Tibial artery (tissue), 4 donors: ENCODE results near the gene OR1F1.
"Not testable (repeated sequence)": the region's sequence is repeated elsewhere in the genome, so short reads cannot be mapped to it uniquely, and the experiment has no call there.

Source experiments
- DNase-seq, 2 donors: peaks; one replicate each; pipeline ENCODE4 v3.0.0-alpha.2; 2019
- H3K27ac ChIP-seq, 2 donors: fragments of 200-600 bp; sonication (generic) in 1 of 2; 1 replicate in 1 of 2; 2 replicates in 1 of 2; pipeline ENCODE4 v1.5.1; 2018 to 2019; ENCODE audit warnings: mild to moderate bottlenecking in 1 of 2
- H3K27me3 ChIP-seq, 2 donors: fragments of 200-600 bp; sonication (generic) in 1 of 2; one replicate each; pipeline versions ENCODE4 v1.5.1 to v1.6.0; 2016 to 2019
- H3K36me3 ChIP-seq, 3 donors: fragments of 200-600 bp; sonication (generic) in 2 of 3; one replicate each; pipeline ENCODE4 v1.5.1; 2016 to 2019; ENCODE audit warnings: mild to moderate bottlenecking in 2 of 3
- H3K4me1 ChIP-seq, 4 donors: fragments of 200-600 bp; sonication (generic) in 2 of 4; 1 replicate in 3 of 4; 2 replicates in 1 of 4; pipeline ENCODE4 v1.5.1; 2016 to 2019
- H3K4me3 ChIP-seq, 2 donors: fragments of 200-600 bp; sonication (generic) in 1 of 2; 1 replicate in 1 of 2; 2 replicates in 1 of 2; pipeline ENCODE4 v1.5.1; 2018 to 2019; ENCODE audit warnings: mild to moderate bottlenecking in 2 of 2
- H3K9me3 ChIP-seq, 3 donors: fragments of 200-600 bp; sonication (generic) in 1 of 3; one replicate each; pipeline ENCODE4 v1.5.1; 2016 to 2019
- intact Hi-C: fragments of 100-400 bp; cut with DNase I; formaldehyde crosslinking; loops from one replicate; pipeline ENCODE4 v1.15.0; 2023; ENCODE audit warnings: low total_unique reads
- TF ChIP-seq, protein P1 (sequence below), 2 experiments: fragments of 200-600 bp in 1 of 2; fragments of 450-650 bp in 1 of 2; IDR thresholded peaks; one replicate each; pipeline ENCODE4 v1.5.1; 2017 to 2019; ENCODE audit warnings: antibody characterized with exemption in 2 of 2, mild to moderate bottlenecking in 1 of 2, moderate library complexity in 1 of 2

The OR1F1 gene

GRCh38 chr16:3179651-3180050 is 8.4 kb upstream of the OR1F1 start:
- TF ChIP-seq, protein P1, sequence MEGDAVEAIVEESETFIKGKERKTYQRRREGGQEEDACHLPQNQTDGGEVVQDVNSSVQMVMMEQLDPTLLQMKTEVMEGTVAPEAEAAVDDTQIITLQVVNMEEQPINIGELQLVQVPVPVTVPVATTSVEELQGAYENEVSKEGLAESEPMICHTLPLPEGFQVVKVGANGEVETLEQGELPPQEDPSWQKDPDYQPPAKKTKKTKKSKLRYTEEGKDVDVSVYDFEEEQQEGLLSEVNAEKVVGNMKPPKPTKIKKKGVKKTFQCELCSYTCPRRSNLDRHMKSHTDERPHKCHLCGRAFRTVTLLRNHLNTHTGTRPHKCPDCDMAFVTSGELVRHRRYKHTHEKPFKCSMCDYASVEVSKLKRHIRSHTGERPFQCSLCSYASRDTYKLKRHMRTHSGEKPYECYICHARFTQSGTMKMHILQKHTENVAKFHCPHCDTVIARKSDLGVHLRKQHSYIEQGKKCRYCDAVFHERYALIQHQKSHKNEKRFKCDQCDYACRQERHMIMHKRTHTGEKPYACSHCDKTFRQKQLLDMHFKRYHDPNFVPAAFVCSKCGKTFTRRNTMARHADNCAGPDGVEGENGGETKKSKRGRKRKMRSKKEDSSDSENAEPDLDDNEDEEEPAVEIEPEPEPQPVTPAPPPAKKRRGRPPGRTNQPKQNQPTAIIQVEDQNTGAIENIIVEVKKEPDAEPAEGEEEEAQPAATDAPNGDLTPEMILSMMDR (IDR thresholded peaks at IDR 0.05), result no peak

GRCh38 chr16:3180445-3180878 is 7.5 kb upstream of the OR1F1 start:
- Histone ChIP-seq H3K27me3 (peaks cover 0 to 100% of the 10 kb centered on the region in 2 donors), H3K27ac (no peak overlapping the region), H3K4me3 (no peak overlapping the region), H3K9me3 (no peaks in the 10 kb centered on the region), H3K4me1 (peaks cover 0 to 16% (median 12%) of the 10 kb centered on the region in 4 donors), H3K36me3 (no peaks in the 10 kb centered on the region)
- DNase-seq, result no peak
- TF ChIP-seq, protein P1 (IDR thresholded peaks at IDR 0.05), result no peak
- intact Hi-C loops, result no loop called here

More at GRCh38 chr16:3179651-3180050, 8.4 kb upstream of the OR1F1 start:
- H3K36me3 ChIP-seq, result no peaks in the 10 kb centered on the region
- H3K27me3 ChIP-seq, result peaks cover 4 to 100% of the 10 kb centered on the region in 2 donors
- DNase-seq, result no peak
- no peak overlapping the region for H3K27ac ChIP-seq
- H3K4me1 ChIP-seq, result peaks cover 0 to 18% (median 14%) of the 10 kb centered on the region in 4 donors
- no peak overlapping the region for H3K4me3 ChIP-seq
- intact Hi-C loops, result no loop called here
- H3K9me3 ChIP-seq, result no peaks in the 10 kb centered on the region

DNA sequence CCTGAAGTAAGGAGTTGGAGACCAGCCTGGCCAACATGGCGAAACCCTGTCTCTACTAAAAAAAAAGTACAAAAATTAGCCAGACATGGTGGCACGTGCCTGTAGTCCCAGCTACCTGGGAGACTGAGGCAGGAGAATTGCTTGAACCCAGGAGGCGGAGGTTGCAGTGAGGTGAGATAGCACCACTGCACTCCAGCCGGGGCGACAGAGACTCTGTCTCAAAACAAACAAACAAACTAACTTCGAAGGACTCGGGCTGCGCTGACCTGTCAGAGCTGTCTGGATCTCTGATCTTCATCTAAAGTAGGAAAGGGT is 5.8 kb upstream of the OR1F1 start:
- H3K4me1 ChIP-seq, result peaks cover 0 to 16% (median 12%) of the 10 kb centered on the region in 4 donors
- H3K4me3 ChIP-seq, H3K9me3 ChIP-seq, intact Hi-C loops, DNase-seq, H3K36me3 ChIP-seq, H3K27ac ChIP-seq: not testable (repeated sequence)
- H3K27me3 ChIP-seq, result peaks cover 0 to 100% of the 10 kb centered on the region in 2 donors

GRCh38 chr16:3182608-3183444 is 5.2 kb upstream of the OR1F1 start:
- peak overlapping the region in 1 of 2 donors; percentile 14 for H3K4me3 ChIP-seq
- intact Hi-C loops, result no loop called here
- TF ChIP-seq, protein P1 (IDR thresholded peaks at IDR 0.05), result peak in 1 of 2 experiments; percentile 7
- H3K4me1 ChIP-seq, result peaks cover 0 to 16% (median 12%) of the 10 kb centered on the region in 4 donors
- no peak overlapping the region for H3K27ac ChIP-seq
- H3K27me3 ChIP-seq, result peaks cover 0 to 100% of the 10 kb centered on the region in 2 donors
- H3K9me3 ChIP-seq, result no peaks in the 10 kb centered on the region
- no peak for DNase-seq
- no peaks in the 10 kb centered on the region for H3K36me3 ChIP-seq

GRCh38 chr16:3183445-3184139 is 4.4 kb upstream of the OR1F1 start:
- Histone ChIP-seq H3K27ac (no peak overlapping the region), H3K4me3 (no peak overlapping the region), H3K27me3 (peaks cover 3 to 100% of the 10 kb centered on the region in 2 donors), H3K4me1 (peaks cover 0 to 22% (median 17%) of the 10 kb centered on the region in 4 donors), H3K9me3 (no peaks in the 10 kb centered on the region), H3K36me3 (no peaks in the 10 kb centered on the region)
- intact Hi-C loops, result no loop called here
- TF ChIP-seq, protein P1 (IDR thresholded peaks at IDR 0.05), result no peak
- no peak for DNase-seq
